IgD-negative memory B cell (primary cell): ENCODE results near the gene TPST1. TPM values are rescaled to one million over a fixed set of nuclear protein-coding genes. Genes with fewer than 3 reads are reported as not detected.
A peak's percentile ranks its signal among the peaks of the same experiment; 100 is the strongest.

Experiments
- H3K27ac Mint-ChIP-seq, 3 donors: one replicate each; pipeline ENCODE4 v1.8.0; 2020 to 2022; ENCODE audit warnings: mild to moderate bottlenecking in 3 of 3, mixed read lengths in 3 of 3, moderate library complexity in 1 of 3
- H3K27me3 Mint-ChIP-seq: one replicate; pipeline ENCODE4 v1.8.0; 2021; ENCODE audit warnings: mixed read lengths
- H3K36me3 Mint-ChIP-seq: one replicate; pipeline ENCODE4 v1.8.0; 2020; ENCODE audit warnings: mild to moderate bottlenecking, mixed read lengths
- H3K4me1 Mint-ChIP-seq, 3 donors: one replicate each; pipeline ENCODE4 v1.8.0; 2020 to 2022; ENCODE audit warnings: mixed read lengths in 3 of 3, mild to moderate bottlenecking in 1 of 3
- H3K4me3 Mint-ChIP-seq, 4 donors: one replicate each; pipeline ENCODE4 v1.8.0; 2020 to 2022; ENCODE audit warnings: mild to moderate bottlenecking in 4 of 4, mixed read lengths in 4 of 4, moderate library complexity in 3 of 4
- H3K9me3 Mint-ChIP-seq, 3 donors: one replicate each; pipeline ENCODE4 v1.8.0; 2020 to 2021; ENCODE audit warnings: mixed read lengths in 3 of 3, mild to moderate bottlenecking in 1 of 3
- polyA plus RNA-seq: library from polyadenylated mRNA; unstranded; fragments of 300-500 nt; fragmentation: Illumina TruSeq; gene quantifications from one replicate; pipeline ENCODE4 v1.2.3, GENCODE V29; 2021

The TPST1 gene
- polyA plus RNA-seq, 1 donor from 2014 or later, result 4.5 TPM

DNA sequence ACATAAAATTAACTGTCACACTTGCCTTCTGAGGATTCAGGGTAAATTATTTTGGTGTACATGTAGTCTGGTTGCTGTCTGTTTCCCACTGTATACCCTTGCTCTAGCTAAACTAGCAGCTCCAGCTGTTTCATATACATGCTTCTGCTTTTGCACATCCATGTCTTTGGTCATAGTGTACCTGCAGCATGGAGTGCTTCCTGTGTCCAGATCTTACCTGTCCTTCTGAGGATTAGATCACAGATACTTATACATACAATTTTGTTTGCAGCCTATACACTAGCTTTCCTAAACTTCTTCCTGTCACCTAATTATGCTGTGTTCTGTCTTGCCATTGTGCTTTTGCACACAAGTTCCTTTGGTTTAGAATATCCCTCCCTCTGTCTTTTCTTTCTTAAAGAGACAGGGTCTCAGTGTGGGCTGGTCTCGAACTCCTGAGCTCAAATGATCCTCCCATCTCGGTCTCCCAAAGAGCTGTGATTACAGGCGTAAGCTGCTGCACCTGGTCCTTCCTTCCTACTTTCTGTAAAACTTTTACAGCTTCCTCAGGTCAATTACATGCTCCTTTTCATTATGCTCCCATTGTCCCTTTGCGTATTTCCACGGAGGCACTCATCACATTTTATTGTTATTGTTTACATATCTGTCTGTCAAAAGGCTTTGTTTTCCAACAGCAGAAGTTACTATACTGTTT lies 33.8 kb downstream of the TPST1 start:
- Mint-ChIP-seq H3K27ac (no peak overlapping the region), H3K36me3 (no peaks in the 10 kb centered on the region), H3K4me1 (peaks cover 0 to 3% (median 1%) of the 10 kb centered on the region in 3 donors), H3K4me3 (no peak overlapping the region), H3K27me3 (no peaks in the 10 kb centered on the region), H3K9me3 (peaks cover 0 to 3% (median 2%) of the 10 kb centered on the region in 3 donors)

DNA sequence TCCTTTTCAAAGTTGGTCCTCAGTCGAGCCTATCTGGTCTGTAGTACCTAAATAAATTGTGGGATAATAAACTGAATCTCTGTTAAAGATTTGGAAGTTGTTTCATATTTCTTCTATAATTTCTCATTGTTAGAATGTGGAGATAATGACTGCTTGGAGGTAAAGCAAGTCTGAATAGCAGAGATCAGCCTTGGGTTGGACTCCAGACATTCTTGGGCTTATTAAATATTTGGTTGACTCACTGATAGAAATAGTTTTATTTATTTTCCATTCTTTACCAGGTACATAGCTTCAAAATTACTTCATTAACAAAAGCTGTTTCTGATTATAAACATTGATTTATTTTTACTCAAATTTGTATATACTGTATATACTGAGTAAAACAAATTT lies 34.3 kb downstream of the TPST1 start:
- H3K27ac Mint-ChIP-seq, result no peak overlapping the region
- H3K4me1 Mint-ChIP-seq, result peaks cover under 1 to 4% (median 1%) of the 10 kb centered on the region in 3 donors
- H3K27me3 Mint-ChIP-seq, result no peaks in the 10 kb centered on the region
- H3K9me3 Mint-ChIP-seq, result peaks cover 0 to 3% (median 2%) of the 10 kb centered on the region in 3 donors
- no peak overlapping the region for H3K4me3 Mint-ChIP-seq
- no peaks in the 10 kb centered on the region for H3K36me3 Mint-ChIP-seq

DNA sequence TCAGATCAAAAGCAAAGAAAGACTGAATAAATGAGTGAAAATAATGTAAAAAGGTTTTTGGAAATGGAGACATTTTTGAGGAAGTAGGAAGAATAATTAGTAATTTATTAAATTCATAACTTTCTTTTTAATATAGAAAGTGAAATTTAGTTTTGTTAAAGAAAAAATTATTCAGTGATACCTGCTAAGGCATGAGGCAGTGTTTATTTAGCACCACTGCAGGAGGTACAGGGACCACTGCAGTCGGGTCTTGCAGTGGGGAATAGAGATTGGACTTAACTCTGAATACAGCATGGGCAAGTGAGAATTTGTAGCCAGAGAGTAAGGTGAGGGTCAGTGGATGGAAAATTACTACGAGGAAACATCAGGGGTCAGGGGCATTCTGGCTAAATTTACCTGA lies 39.9 kb downstream of the TPST1 start:
- peaks cover 1% of the 10 kb centered on the region for H3K27me3 Mint-ChIP-seq
- H3K4me3 Mint-ChIP-seq, result no peak overlapping the region

DNA sequence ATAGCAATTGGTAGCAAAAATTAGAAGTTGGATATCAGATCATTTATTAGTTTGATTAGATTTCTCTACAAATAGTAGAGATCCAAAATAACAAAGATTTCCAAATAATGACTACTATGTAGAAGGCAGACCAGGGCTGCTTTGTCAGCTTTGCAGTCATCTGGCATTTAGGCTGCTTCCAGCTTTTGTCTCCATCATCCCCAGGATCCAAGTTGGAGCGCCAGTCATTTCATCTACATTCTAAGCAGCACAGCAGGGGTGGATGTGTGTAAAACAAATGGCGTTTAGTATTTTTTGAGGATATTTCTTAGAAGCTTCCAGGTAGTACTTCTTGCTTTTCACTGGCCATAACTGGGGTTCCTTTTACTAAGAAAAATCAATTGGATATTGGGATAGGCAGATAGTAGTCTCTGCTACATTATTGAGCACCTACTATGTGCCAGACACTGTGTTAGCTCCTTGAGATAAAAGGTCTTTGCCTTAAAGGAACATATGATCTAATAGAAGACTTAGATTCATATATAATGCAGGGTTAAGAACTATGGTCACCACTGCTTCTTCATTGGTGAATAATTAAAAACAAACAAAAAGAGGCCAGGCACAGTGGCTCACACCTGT lies 41.5 kb downstream of the TPST1 start:
- no peak overlapping the region for H3K27ac Mint-ChIP-seq
- peaks cover 2 to 10% (median 6%) of the 10 kb centered on the region in 3 donors for H3K4me1 Mint-ChIP-seq
- H3K36me3 Mint-ChIP-seq, result peaks cover 8% of the 10 kb centered on the region
- no peak overlapping the region for H3K4me3 Mint-ChIP-seq
- H3K27me3 Mint-ChIP-seq, result peaks cover 1% of the 10 kb centered on the region
- H3K9me3 Mint-ChIP-seq, result no peaks in the 10 kb centered on the region

More for the DNA sequence above, 39.9 kb downstream of the TPST1 start:
- Mint-ChIP-seq H3K9me3 (no peaks in the 10 kb centered on the region), H3K27ac (no peak overlapping the region), H3K4me1 (peaks cover 2 to 10% (median 6%) of the 10 kb centered on the region in 3 donors), H3K36me3 (peaks cover 8% of the 10 kb centered on the region)

DNA sequence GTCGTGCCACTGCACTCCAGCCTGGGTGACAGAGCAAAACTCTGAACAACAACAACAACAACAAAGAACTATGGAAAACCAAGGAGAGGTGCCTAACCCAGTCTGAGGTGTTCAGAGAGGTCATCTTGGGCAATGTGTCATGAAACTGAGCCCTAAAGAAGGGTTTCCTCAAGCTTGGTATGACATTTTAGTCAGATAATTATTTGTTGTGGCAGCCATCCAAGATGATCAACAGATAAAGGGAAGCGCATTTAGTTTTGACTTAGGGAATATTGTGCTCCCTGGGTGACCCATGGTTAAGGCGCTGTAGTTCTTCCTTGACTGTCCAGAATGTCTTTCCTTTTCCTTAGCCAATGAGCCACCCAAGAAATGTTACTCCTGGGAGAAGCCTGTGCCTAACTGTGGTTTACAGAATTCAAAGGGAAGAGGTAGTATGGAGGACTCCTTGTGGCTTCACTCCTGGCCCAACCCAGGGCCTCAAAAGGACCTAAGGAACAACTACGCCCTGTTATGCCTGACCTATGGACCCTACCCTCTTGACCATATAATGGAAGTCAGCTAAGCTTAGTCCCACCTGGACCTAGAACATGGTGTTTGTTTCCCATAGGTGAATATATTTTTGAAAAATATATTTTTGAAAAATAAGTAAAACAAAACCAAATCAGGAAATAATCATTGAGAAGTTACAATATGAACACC lies 42.4 kb downstream of the TPST1 start:
- Mint-ChIP-seq H3K36me3 (peaks cover 8% of the 10 kb centered on the region), H3K4me1 (peaks cover 2 to 10% (median 6%) of the 10 kb centered on the region in 3 donors), H3K27ac (no peak overlapping the region), H3K27me3 (peaks cover 1% of the 10 kb centered on the region), H3K4me3 (no peak overlapping the region), H3K9me3 (no peaks in the 10 kb centered on the region)

DNA sequence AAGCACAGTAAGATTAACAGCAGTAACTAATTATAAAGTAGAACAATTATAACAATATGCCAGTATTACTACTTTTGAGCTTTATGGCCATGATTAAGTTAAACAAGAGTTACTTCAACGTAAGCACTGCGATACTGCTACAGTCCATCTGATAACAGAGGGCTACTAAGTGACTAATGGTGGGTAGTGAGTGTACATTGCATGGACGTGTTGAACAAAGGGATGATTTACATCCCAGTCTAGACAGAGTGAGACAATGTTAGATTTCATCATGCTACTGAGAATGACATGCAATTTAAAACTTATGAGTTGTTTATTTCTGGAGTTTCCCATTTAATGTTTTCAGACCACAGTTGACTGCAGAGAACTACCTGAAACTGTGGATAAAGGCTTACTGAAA lies 45.6 kb downstream of the TPST1 start:
- H3K4me1 Mint-ChIP-seq, result peaks cover 0 to 1% (median 0%) of the 10 kb centered on the region in 3 donors
- H3K27me3 Mint-ChIP-seq, result no peaks in the 10 kb centered on the region
- peaks cover 5% of the 10 kb centered on the region for H3K36me3 Mint-ChIP-seq
- H3K9me3 Mint-ChIP-seq, result no peaks in the 10 kb centered on the region
- no peak overlapping the region for H3K4me3 Mint-ChIP-seq
- H3K27ac Mint-ChIP-seq, result no peak overlapping the region

DNA sequence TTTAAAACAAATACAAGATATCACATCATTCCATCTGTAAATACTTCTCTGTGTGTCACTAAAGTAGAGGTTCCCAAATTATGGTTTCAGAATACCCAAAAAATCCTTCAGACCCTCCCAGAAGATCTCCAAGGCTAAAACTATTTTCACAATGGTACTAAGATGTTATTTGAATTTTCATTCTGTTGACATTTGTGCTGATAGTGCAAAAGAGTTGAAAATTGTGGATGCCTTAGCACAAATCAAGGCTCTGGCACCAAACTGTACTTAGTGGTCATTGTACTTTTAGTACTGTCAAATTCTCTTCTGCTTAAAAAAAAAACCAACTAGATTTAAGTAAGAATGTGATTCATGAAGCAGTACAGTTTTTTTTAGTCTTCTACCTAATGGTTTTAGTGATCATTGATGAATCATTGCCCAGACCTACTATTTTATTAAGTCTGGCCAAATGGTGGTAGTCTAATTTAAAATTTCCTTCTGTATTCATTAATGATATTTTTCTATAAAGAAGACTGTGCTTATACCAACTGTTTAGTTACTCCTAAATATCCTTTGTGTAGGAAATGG lies 50.5 kb downstream of the TPST1 start:
- Mint-ChIP-seq H3K27me3 (peaks cover 1% of the 10 kb centered on the region), H3K9me3 (peaks cover 0 to 1% (median 0%) of the 10 kb centered on the region in 3 donors), H3K36me3 (peaks cover 7% of the 10 kb centered on the region), H3K27ac (peak overlapping the region in 1 of 3 donors; percentile 70), H3K4me1 (no peaks in the 10 kb centered on the region), H3K4me3 (no peak overlapping the region)

DNA sequence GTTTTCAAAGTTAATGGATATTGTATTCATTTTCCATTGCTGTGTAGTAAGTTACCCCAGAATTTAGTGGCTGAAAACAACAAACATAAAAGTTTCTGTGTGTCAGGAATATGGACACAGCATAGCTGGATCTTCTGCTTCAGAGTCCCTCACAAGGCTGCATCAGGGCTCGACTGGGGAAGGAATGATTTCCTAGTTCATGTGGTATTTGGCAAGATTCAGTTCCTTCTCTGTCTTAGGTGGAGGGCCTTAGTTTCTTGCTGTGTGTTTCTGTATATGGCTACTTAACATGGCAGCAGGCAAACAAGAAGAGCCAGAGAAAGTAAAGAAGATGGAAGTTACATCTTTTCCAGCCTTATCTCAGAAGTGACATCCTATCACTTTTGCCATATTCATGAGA lies 51.1 kb downstream of the TPST1 start:
- no peak overlapping the region for H3K27ac Mint-ChIP-seq
- H3K27me3 Mint-ChIP-seq, result peaks cover 1% of the 10 kb centered on the region

DNA sequence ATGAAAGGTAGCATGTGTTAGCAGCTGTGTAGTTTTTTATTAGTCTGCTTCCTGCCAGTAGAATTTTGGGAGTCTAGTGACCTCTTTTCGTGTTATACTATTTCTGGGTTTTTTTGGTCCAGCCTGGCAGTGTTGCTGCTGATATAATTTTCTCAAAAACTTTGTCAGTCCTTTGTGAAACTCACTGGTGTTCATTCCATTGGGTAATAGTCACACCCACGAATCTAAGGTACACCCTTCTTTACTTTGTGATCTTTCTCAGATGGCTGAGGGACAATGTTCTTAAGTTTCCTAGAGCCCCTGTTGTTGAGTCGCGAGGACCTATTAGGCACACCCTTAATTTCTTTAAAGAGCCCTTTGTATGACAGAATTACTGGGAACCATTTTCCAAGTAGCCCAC lies 52.3 kb downstream of the TPST1 start:
- peaks cover 0 to 1% (median 0%) of the 10 kb centered on the region in 3 donors for H3K9me3 Mint-ChIP-seq
- H3K27ac Mint-ChIP-seq, result no peak overlapping the region

More for the DNA sequence above, 51.1 kb downstream of the TPST1 start:
- H3K9me3 Mint-ChIP-seq, result peaks cover 0 to 1% (median 0%) of the 10 kb centered on the region in 3 donors
- no peak overlapping the region for H3K4me3 Mint-ChIP-seq
- H3K4me1 Mint-ChIP-seq, result no peaks in the 10 kb centered on the region
- H3K36me3 Mint-ChIP-seq, result peaks cover 7% of the 10 kb centered on the region

DNA sequence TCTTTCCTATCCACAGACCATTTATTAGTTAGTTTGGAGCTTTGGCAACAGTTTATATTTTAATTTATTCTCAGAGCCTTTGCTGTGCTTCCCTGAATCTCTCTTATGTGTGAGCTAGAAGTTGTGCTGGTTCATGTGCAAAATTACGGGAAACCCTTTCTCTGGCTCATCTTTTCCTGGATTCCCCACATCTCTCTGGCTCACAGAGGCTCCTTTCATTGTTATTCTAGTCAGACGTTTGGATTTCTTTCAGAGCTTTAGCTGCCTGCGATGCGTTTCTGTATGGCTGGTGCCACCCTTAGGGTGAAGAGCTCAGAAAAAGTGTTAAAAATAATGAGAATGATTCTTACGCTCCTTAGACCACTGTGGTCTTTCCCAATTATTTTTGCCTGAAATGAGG lies 53.3 kb downstream of the TPST1 start:
- Mint-ChIP-seq H3K27me3 (peaks cover 1% of the 10 kb centered on the region), H3K36me3 (peaks cover 7% of the 10 kb centered on the region), H3K27ac (no peak overlapping the region), H3K9me3 (peaks cover 0 to 1% (median under 1%) of the 10 kb centered on the region in 3 donors), H3K4me1 (no peaks in the 10 kb centered on the region), H3K4me3 (no peak overlapping the region)

More for the DNA sequence above, 52.3 kb downstream of the TPST1 start:
- H3K4me3 Mint-ChIP-seq, result no peak overlapping the region
- no peaks in the 10 kb centered on the region for H3K4me1 Mint-ChIP-seq
- peaks cover 7% of the 10 kb centered on the region for H3K36me3 Mint-ChIP-seq
- peaks cover 1% of the 10 kb centered on the region for H3K27me3 Mint-ChIP-seq

DNA sequence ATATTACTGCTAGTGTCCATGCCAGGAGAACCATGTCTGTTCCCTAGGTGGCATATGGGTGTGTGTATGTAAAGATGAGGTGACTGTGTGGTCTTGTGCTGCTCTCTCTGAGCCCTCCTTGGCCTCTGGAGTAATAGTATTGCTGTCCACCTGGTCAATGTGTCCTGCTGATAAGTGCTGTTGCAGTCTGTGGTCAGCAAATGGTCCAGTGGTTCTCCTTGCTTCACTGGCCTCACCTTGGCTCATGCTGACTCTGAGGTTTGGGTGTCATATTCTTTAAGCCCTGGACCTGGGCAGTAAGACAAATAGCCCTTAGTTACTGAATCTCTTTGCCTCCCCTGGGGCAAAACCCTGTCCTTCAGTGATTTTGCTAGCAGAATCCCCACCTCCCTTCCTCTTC lies 56.8 kb downstream of the TPST1 start:
- Mint-ChIP-seq H3K9me3 (peaks cover 5 to 23% (median 10%) of the 10 kb centered on the region in 3 donors), H3K4me3 (no peak overlapping the region), H3K36me3 (peaks cover 9% of the 10 kb centered on the region), H3K27ac (no peak overlapping the region), H3K27me3 (peaks cover 1% of the 10 kb centered on the region), H3K4me1 (no peaks in the 10 kb centered on the region)

DNA sequence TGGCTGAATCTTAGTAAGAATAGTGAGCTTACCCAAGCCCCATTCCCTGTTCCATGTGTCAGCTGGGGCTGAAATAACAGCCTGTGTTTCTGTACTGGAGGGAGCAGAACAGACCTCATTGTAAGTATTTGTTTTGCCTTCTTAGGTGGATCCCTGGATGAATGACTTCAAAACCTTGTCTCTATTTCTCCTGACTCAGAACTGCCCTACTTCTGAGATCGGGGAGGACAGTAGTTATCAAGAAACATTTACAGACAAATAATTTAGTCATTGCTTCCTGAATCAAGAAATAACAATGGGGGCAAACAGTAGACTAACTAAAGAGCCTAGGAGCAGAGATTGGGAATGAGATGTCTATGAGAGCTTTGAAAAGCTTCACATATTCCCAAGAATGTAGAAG lies 58.8 kb downstream of the TPST1 start:
- Mint-ChIP-seq H3K27me3 (no peaks in the 10 kb centered on the region), H3K4me1 (no peaks in the 10 kb centered on the region), H3K9me3 (peaks cover 5 to 23% (median 9%) of the 10 kb centered on the region in 3 donors), H3K36me3 (peaks cover 9% of the 10 kb centered on the region), H3K4me3 (no peak overlapping the region), H3K27ac (no peak overlapping the region)

DNA sequence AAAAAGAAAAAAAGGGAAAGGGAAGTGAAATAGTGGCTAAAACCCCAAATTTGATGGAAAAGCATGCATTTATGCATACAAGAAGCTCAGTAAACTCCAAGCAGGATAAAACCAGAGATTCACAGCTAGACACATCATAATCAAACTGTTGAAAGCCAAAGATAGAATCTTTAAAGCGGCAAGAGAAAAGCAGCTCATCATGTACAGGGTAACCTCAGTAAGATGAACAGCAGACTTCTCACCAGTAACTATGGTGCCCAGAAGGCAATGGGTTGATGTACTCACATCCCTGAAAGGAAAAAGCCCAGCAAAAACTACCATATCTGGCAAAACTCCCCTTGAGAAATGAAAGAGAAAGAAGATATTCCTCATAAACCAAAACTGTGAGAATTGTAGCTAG lies 60.4 kb downstream of the TPST1 start:
- no peak overlapping the region for H3K27ac Mint-ChIP-seq
- peaks cover 5 to 23% (median 9%) of the 10 kb centered on the region in 3 donors for H3K9me3 Mint-ChIP-seq
- no peaks in the 10 kb centered on the region for H3K27me3 Mint-ChIP-seq
- H3K4me3 Mint-ChIP-seq, result no peak overlapping the region
- H3K4me1 Mint-ChIP-seq, result no peaks in the 10 kb centered on the region
- H3K36me3 Mint-ChIP-seq, result peaks cover 5% of the 10 kb centered on the region

DNA sequence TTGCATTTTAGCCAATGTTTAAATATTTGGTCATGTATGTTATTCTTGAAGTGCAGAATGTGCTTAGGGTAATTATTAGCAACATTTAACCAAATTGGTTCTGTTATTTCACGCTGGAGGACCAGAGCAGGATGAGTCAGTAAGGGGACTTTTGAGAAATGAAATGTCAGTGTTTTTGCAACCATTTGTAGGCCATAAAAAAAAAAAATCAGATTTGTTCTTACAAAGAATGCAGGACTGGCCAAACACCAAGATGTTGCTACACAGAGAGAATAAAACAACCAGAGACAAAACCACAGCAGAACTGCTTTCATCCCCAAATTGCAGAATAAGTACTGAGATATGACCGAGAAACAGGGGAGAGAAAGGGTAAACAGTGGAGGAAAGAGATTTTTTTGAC lies 62.1 kb downstream of the TPST1 start:
- Mint-ChIP-seq H3K27ac (no peak overlapping the region), H3K4me3 (no peak overlapping the region), H3K36me3 (peaks cover 11% of the 10 kb centered on the region), H3K27me3 (no peaks in the 10 kb centered on the region), H3K9me3 (peaks cover 8 to 32% (median 9%) of the 10 kb centered on the region in 3 donors), H3K4me1 (no peaks in the 10 kb centered on the region)

DNA sequence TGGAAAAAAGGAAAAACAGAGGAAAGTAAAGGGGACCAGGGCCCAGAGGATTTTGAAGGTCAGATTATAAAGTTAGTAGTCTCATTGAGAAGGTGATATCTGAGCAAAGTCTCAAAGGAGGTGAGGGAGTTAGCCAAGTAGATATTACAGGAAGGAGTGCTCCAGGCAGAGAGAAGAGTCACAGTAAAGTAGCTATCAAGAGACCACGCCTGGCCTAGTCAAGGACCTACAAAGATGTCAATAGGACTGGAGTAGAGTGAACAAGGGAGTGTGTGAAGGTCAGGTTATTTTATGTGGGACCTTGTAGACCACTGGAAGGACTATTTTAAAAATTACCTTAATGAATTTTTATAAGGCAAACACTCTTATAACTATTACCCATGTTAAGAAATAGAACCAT lies 64.8 kb downstream of the TPST1 start:
- H3K36me3 Mint-ChIP-seq, result peaks cover 17% of the 10 kb centered on the region
- H3K27me3 Mint-ChIP-seq, result no peaks in the 10 kb centered on the region
- peaks cover 0 to 4% (median 0%) of the 10 kb centered on the region in 3 donors for H3K4me1 Mint-ChIP-seq
- H3K27ac Mint-ChIP-seq, result peak overlapping the region in 1 of 3 donors; percentile 6
- H3K4me3 Mint-ChIP-seq, result no peak overlapping the region
- peaks cover 9 to 21% (median 12%) of the 10 kb centered on the region in 3 donors for H3K9me3 Mint-ChIP-seq
